Stimulated activated CD4-positive, alpha-beta T cell treated with anti-CD3 and anti-CD28 coated beads, TNF-alpha, amount 100 ng/mL, for 24 hours (primary cell): ENCODE results near the gene BLOC1S4.

Experiments
- DNase-seq, 3 experiments: peaks; one replicate each; pipeline ENCODE4 v3.0.0-alpha.2; 2020; ENCODE audit warnings: low read depth in 3 of 3

BLOC1S4 gene

GRCh38 chr4:6761649-6762615 lies 46.0 kb downstream of the BLOC1S4 start:
- DNase-seq: no peak

- DNase-seq: no peak
Measured at GRCh38 chr4:6763330-6763851, 47.4 kb downstream of the BLOC1S4 start.

- DNase-seq: no peak
Measured at GRCh38 chr4:6764976-6765620, 49.1 kb downstream of the BLOC1S4 start.

GRCh38 chr4:6765703-6766102 lies 49.7 kb downstream of the BLOC1S4 start:
- DNase-seq: no peak
